Cardiac muscle cell (in vitro differentiated cells and primary cell): ENCODE measurements around the gene TRAF3IP1. TPM values are rescaled to one million over a fixed set of nuclear protein-coding genes. Genes with fewer than 3 reads are reported as not detected.

Experiments
- DNase-seq, 2 donors: peaks; one replicate each; pipeline versions ENCODE4 v3.0.0 to v3.0.0-alpha.2; 2010 to 2017; ENCODE audit warnings: low read depth in 1 of 2, low spot score in 1 of 2
- H3K27ac ChIP-seq: fragments of 200-600 bp; sonication (generic); 2 replicates; pipeline ENCODE4 v1.5.1; 2016
- H3K27me3 ChIP-seq: fragments of 200-600 bp; sonication (generic); 2 replicates; pipeline ENCODE4 v1.6.0; 2016; ENCODE audit warnings: control low read depth
- H3K36me3 ChIP-seq: fragments of 200-600 bp; sonication (generic); 2 replicates; pipeline ENCODE4 v1.5.1; 2016; ENCODE audit warnings: control low read depth
- H3K4me1 ChIP-seq: fragments of 200-600 bp; sonication (generic); 2 replicates; pipeline ENCODE4 v1.8.1; 2017; ENCODE audit warnings: low read depth, mild to moderate bottlenecking, mixed run types
- H3K4me3 ChIP-seq: fragments of 200-600 bp; sonication (generic); 2 replicates; pipeline ENCODE4 v1.5.1; 2016; ENCODE audit warnings: mild to moderate bottlenecking
- H3K9me3 ChIP-seq: fragments of 200-600 bp; sonication (generic); 2 replicates; pipeline ENCODE4 v1.5.1; 2017; ENCODE audit warnings: low read depth, mild to moderate bottlenecking, control low read depth
- polyA plus RNA-seq: library from polyadenylated mRNA; unstranded; fragments of >200 nt; fragmentation: Nextera tagmentation; extraction: Ambion mirVana; gene quantifications from 2 replicates; pipeline ENCODE4 v1.2.1, GENCODE V29; 2016
- total RNA-seq: library from RNA; depleted of rRNA; stranded (reverse); fragments of >200 nt; gene quantifications from 2 replicates; pipeline ENCODE4 v1.2.3, GENCODE V29; 2016
- TF ChIP-seq, protein P1 (sequence below): IDR thresholded peaks from 2 replicates; pipeline ENCODE4 v1.5.1; 2012; ENCODE audit warnings: low read depth, mild to moderate bottlenecking, low read length

The TRAF3IP1 gene
- total and polyA plus RNA-seq, 2 experiments from 2014 or later: 8.3 to 12.1 TPM

GRCh38 chr2:238344517-238344916 lies 24.2 kb downstream of the TRAF3IP1 start:
- peaks cover 17% of the 10 kb centered on the region for H3K36me3 ChIP-seq
- H3K27ac ChIP-seq: no peak overlapping the region
- DNase-seq: no peak
- TF ChIP-seq, protein P1, sequence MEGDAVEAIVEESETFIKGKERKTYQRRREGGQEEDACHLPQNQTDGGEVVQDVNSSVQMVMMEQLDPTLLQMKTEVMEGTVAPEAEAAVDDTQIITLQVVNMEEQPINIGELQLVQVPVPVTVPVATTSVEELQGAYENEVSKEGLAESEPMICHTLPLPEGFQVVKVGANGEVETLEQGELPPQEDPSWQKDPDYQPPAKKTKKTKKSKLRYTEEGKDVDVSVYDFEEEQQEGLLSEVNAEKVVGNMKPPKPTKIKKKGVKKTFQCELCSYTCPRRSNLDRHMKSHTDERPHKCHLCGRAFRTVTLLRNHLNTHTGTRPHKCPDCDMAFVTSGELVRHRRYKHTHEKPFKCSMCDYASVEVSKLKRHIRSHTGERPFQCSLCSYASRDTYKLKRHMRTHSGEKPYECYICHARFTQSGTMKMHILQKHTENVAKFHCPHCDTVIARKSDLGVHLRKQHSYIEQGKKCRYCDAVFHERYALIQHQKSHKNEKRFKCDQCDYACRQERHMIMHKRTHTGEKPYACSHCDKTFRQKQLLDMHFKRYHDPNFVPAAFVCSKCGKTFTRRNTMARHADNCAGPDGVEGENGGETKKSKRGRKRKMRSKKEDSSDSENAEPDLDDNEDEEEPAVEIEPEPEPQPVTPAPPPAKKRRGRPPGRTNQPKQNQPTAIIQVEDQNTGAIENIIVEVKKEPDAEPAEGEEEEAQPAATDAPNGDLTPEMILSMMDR: no peak
- no peaks in the 10 kb centered on the region for H3K4me1 ChIP-seq
- H3K9me3 ChIP-seq: no peaks in the 10 kb centered on the region
- no peaks in the 10 kb centered on the region for H3K27me3 ChIP-seq
- no peak overlapping the region for H3K4me3 ChIP-seq

DNA sequence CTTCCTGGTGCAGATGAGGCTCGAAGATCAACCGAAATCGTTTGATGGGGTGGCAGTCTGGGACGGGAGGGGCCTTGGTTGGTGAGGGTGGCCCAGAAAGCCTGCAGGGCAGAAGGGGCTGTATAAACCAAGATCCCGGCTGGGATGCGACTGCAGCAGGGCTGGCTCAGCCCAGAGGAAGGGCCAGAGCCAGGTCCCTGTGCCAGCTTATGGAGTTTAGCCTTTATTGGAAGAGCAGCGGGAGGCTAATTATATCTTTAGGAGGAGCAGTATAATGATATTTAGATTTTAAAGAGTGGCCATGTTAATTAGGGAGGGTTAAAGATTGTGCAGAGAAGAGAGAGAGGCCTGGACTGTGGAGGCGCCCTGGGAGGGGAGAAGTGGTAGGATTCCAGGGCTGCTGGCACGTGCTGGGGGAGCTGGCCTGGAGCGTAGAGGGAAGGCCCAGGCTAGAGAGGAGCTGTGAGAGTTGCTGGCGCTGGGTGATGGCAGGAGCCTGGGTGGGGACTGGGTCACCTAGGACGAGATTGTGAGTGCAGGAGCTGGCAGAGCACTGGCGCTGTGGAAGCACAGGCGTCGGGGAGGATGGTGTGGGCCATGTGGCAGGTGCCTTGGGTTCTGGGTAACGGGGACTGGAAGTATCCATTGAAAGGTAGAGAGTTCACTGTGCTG lies 25.1 kb downstream of the TRAF3IP1 start:
- Histone ChIP-seq H3K27me3 (no peaks in the 10 kb centered on the region), H3K36me3 (peaks cover 17% of the 10 kb centered on the region), H3K4me3 (no peak overlapping the region), H3K9me3 (no peaks in the 10 kb centered on the region), H3K4me1 (no peaks in the 10 kb centered on the region), H3K27ac (no peak overlapping the region)
- no peak for DNase-seq
- TF ChIP-seq, protein P1: no peak

DNA sequence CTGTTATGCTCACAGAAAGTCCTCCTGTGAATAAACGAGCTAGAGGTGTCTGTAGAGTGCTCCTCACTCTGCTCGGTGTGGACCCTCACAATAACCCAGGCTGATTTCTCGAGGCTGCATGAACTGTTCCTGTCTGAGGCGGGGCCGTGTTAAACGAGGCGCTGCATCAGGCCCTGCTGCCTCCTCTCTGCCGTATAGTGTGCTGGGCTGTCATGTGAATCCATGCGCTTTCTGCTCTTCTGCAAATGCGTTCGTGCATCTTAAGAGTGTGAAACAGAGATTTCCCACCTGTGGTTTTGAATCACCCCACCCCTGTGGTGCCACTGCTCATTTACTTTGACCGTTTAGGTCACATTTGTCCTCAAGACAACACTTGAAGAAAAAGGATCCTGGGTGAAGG lies 26.2 kb downstream of the TRAF3IP1 start:
- TF ChIP-seq, protein P1: no peak
- no peak for DNase-seq
- Histone ChIP-seq H3K9me3 (no peaks in the 10 kb centered on the region), H3K4me1 (no peaks in the 10 kb centered on the region), H3K27me3 (no peaks in the 10 kb centered on the region), H3K27ac (no peak overlapping the region), H3K4me3 (no peak overlapping the region), H3K36me3 (peaks cover 17% of the 10 kb centered on the region)

DNA sequence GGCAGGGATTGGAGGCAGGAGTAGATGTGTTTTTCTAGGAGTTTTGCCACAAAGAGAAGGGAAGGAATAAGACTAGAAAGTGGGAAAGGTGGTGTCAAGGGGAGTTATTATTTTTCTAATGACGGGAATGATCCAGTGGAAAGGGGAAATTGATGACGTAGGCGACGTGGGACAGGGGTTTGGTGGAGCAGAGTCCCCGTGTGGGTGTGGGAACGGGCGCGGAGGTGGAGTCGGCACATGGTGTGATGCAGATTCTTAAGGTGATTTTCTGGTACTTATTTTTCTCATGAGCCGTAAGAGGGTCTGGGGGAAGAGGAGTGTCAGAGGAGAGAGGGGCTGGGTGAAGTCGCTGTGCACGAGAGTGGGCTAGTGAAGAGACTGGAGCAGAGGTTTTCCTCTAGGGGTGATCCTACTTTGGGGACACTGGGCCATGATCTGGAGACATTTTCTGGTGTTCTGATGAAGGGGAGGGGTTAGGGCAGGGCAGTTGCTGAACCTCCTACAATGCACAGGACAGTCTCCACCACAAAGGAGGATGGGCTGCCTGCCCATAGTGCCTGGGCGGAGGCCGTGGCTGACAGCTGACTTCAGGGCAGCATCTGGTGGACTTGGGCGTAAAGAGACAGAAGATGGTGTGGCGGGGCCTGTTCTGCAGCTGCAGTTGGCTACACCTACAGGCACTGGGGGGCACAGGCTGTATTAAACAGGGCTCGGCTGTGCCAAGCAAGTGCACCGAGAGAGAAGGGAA lies 30.0 kb downstream of the TRAF3IP1 start:
- TF ChIP-seq, protein P1: no peak
- H3K9me3 ChIP-seq: no peaks in the 10 kb centered on the region
- H3K27ac ChIP-seq: no peak overlapping the region
- H3K4me1 ChIP-seq: no peaks in the 10 kb centered on the region
- H3K36me3 ChIP-seq: peaks cover 17% of the 10 kb centered on the region
- H3K4me3 ChIP-seq: no peak overlapping the region
- no peaks in the 10 kb centered on the region for H3K27me3 ChIP-seq
- no peak for DNase-seq

GRCh38 chr2:238351315-238351714 lies 31.0 kb downstream of the TRAF3IP1 start:
- H3K27me3 ChIP-seq: no peaks in the 10 kb centered on the region
- peaks cover 17% of the 10 kb centered on the region for H3K36me3 ChIP-seq
- H3K9me3 ChIP-seq: no peaks in the 10 kb centered on the region
- H3K27ac ChIP-seq: no peak overlapping the region
- H3K4me1 ChIP-seq: no peaks in the 10 kb centered on the region
- no peak overlapping the region for H3K4me3 ChIP-seq
- TF ChIP-seq, protein P1: no peak
- no peak for DNase-seq
